KMS-11 (cell line): ENCODE results near the gene WDFY2.

Experiments
- H2AFZ ChIP-seq: fragments of 200-600 bp; sonication (generic); 2 replicates; pipeline ENCODE4 v1.6.1; 2016; ENCODE audit warnings: antibody characterized with exemption, mixed run types, low read depth
- H3K27ac ChIP-seq: fragments of 200-600 bp; sonication (generic); 2 replicates; pipeline ENCODE4 v1.6.1; 2016; ENCODE audit warnings: mild to moderate bottlenecking, mixed run types
- H3K27me3 ChIP-seq: fragments of 200-600 bp; sonication (generic); 2 replicates; pipeline ENCODE4 v1.6.1; 2017; ENCODE audit warnings: mild to moderate bottlenecking, low read depth, mixed run types, moderate library complexity; ENCODE audit not compliant: insufficient read depth
- H3K36me3 ChIP-seq: fragments of 200-600 bp; sonication (generic); 2 replicates; pipeline ENCODE4 v1.6.1; 2017; ENCODE audit warnings: mild to moderate bottlenecking, mixed run types; ENCODE audit not compliant: insufficient read depth
- H3K4me1 ChIP-seq: fragments of 200-600 bp; sonication (generic); 2 replicates; pipeline ENCODE4 v1.6.1; 2016; ENCODE audit warnings: mild to moderate bottlenecking, low read depth, mixed run types; ENCODE audit not compliant: poor library complexity, severe bottlenecking
- H3K4me2 ChIP-seq: fragments of 200-600 bp; sonication (generic); 2 replicates; pipeline ENCODE4 v1.7.0; 2016; ENCODE audit warnings: mild to moderate bottlenecking, mixed run types
- H3K4me3 ChIP-seq: fragments of 200-600 bp; sonication (generic); IDR thresholded peaks from 2 replicates; pipeline ENCODE4 v1.6.1; 2017; ENCODE audit warnings: low read depth, low read length, mixed read lengths; ENCODE audit not compliant: insufficient read depth
- H3K79me2 ChIP-seq: fragments of 200-600 bp; sonication (generic); 2 replicates; pipeline ENCODE4 v1.6.1; 2016; ENCODE audit warnings: low read depth, mixed run types; ENCODE audit not compliant: insufficient read depth
- H3K9ac ChIP-seq: fragments of 200-600 bp; sonication (generic); 2 replicates; pipeline ENCODE4 v1.6.1; 2016; ENCODE audit warnings: mild to moderate bottlenecking, mixed run types
- H4K20me1 ChIP-seq: fragments of 200-600 bp; sonication (generic); 2 replicates; pipeline ENCODE4 v1.6.1; 2016; ENCODE audit warnings: mild to moderate bottlenecking, mixed run types; ENCODE audit not compliant: insufficient read depth
- TF ChIP-seq, protein P1 (sequence below): fragments of 200-600 bp; sonication (generic); conservative IDR thresholded peaks from 2 replicates; pipeline ENCODE4 v1.6.1; 2017; ENCODE audit warnings: low read depth, mild to moderate bottlenecking, antibody characterized with exemption, low read length, moderate library complexity, mixed read lengths

WDFY2 gene

DNA sequence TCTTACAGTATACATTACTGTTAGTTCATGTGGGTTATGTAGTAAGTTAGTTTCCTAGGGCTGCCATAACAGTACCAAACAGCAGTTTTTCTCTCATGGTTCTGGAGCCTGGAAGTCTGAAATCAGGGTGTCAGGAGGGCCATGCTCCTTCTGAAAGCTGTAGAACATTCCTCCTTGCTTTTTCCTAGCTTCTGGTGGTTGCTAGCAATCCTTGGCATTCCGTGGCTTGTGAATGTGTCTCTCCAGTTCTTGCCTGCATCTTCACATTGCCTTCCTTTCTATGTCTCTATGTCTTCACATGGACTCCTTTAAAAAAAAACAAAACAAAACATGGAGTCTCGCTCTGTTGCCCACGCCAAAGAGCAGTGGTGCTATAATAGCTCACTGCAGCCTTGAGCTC is 95.4 kb downstream of the WDFY2 start:
- Histone ChIP-seq H3K4me2 (no peak overlapping the region), H3K79me2 (no peaks in the 10 kb centered on the region), H3K4me1 (no peaks in the 10 kb centered on the region), H4K20me1 (no peaks in the 10 kb centered on the region), H3K9ac (no peak overlapping the region), H3K27ac (no peak overlapping the region), H3K4me3 (no peak overlapping the region), H2AFZ (no peak overlapping the region), H3K36me3 (no peaks in the 10 kb centered on the region), H3K27me3 (no peaks in the 10 kb centered on the region)
- TF ChIP-seq, protein P1, sequence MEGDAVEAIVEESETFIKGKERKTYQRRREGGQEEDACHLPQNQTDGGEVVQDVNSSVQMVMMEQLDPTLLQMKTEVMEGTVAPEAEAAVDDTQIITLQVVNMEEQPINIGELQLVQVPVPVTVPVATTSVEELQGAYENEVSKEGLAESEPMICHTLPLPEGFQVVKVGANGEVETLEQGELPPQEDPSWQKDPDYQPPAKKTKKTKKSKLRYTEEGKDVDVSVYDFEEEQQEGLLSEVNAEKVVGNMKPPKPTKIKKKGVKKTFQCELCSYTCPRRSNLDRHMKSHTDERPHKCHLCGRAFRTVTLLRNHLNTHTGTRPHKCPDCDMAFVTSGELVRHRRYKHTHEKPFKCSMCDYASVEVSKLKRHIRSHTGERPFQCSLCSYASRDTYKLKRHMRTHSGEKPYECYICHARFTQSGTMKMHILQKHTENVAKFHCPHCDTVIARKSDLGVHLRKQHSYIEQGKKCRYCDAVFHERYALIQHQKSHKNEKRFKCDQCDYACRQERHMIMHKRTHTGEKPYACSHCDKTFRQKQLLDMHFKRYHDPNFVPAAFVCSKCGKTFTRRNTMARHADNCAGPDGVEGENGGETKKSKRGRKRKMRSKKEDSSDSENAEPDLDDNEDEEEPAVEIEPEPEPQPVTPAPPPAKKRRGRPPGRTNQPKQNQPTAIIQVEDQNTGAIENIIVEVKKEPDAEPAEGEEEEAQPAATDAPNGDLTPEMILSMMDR = no peak

DNA sequence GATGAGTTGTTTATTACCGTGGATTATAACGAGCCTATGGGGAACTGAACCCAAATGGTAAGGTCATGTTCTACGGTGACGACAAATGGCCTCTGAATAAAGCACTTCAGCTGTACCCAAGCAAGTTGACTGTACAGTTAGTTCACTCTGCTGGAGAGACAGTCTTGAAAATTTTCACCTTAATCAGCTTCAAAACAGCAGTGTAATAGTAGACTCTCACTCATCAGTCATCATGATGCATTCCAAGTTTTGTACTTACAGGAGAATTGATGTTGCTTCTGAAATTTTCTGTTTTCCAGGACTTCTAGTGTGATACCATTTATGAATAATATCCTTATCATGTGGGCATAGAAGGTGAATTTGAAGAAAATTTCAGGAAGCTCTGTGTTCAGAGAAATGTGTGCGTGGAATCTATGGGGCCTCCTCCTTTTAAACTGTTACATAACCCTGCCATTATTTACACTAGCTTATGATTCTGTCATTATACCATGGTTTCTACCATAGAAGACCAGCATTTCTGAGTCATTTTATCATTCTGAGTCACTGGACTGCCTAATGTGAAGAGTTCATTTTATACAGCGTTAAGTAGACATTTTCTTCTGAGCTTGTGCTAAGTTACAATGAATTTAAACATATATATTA is 96.9 kb downstream of the WDFY2 start:
- TF ChIP-seq, protein P1 = no peak
- Histone ChIP-seq H3K36me3 (no peaks in the 10 kb centered on the region), H3K27ac (no peak overlapping the region), H3K9ac (no peak overlapping the region), H3K4me3 (no peak overlapping the region), H2AFZ (no peak overlapping the region), H4K20me1 (no peaks in the 10 kb centered on the region), H3K4me2 (no peak overlapping the region), H3K79me2 (no peaks in the 10 kb centered on the region), H3K27me3 (no peaks in the 10 kb centered on the region), H3K4me1 (no peaks in the 10 kb centered on the region)

DNA sequence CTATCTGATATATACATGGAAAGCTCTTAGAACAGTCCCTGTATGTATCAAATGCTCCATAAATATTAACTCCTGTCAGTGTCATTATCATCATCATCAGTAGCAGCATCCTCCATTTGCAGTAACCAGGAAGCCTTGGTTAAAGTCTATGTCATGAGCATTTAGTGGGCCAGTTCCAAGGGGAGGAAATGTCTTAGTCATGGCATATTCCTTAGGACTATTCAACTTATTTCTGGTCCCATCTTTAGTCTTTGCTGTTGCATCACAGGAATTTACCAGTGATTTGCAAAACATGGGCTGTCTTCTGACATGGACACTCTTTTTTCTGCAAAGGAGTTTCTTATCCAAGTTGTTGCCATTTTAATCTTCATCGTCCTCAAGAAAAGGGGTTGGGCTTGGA is 98.4 kb downstream of the WDFY2 start:
- Histone ChIP-seq H4K20me1 (no peaks in the 10 kb centered on the region), H3K4me2 (no peak overlapping the region), H3K4me1 (no peaks in the 10 kb centered on the region), H3K36me3 (no peaks in the 10 kb centered on the region), H3K9ac (no peak overlapping the region), H3K79me2 (no peaks in the 10 kb centered on the region), H2AFZ (no peak overlapping the region), H3K4me3 (no peak overlapping the region), H3K27me3 (no peaks in the 10 kb centered on the region), H3K27ac (no peak overlapping the region)
- TF ChIP-seq, protein P1 = no peak

DNA sequence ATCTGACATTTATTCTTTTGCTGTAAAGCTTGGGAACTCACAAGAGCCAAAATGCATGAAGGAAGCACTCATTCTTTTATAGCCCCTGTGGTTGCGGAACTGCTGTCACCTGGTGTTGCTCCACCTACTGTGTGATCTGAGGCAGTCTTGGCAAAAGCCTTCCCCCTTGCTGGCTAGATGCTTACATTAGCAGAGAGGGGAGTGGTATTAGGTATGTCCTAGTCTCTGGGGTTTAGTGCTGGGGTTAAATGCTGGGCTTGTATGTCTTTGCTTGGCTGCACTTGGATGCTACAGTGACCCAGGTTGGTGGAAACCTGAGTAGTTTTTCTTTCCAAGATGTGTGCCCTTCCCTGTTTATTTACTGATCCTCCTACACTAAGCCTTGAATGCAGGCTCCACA is 99.3 kb downstream of the WDFY2 start:
- TF ChIP-seq, protein P1 = no peak
- no peak overlapping the region for H3K4me2 ChIP-seq
- no peak overlapping the region for H3K4me3 ChIP-seq
- no peak overlapping the region for H2AFZ ChIP-seq
- no peaks in the 10 kb centered on the region for H3K27me3 ChIP-seq
- no peak overlapping the region for H3K9ac ChIP-seq
- no peaks in the 10 kb centered on the region for H4K20me1 ChIP-seq
- H3K4me1 ChIP-seq = no peaks in the 10 kb centered on the region
- no peaks in the 10 kb centered on the region for H3K79me2 ChIP-seq
- H3K27ac ChIP-seq = no peak overlapping the region
- no peaks in the 10 kb centered on the region for H3K36me3 ChIP-seq
